Measurements from ENCODE around the gene DLG5.

The DLG5 gene

GRCh38 chr10:77892021-77892739 lies 34.4 kb downstream of the DLG5 start:
- DNase-seq (ENCODE audit: low read depth in 2 of 2), result no peak

- DNase-seq (ENCODE audit: low read depth in 2 of 2), result no peak
Measured at GRCh38 chr10:77890097-77890496, 36.5 kb downstream of the DLG5 start.

- no peak for DNase-seq (ENCODE audit: low read depth in 2 of 2)
Measured at GRCh38 chr10:77889277-77889903, 37.2 kb downstream of the DLG5 start.

- DNase-seq (ENCODE audit: low read depth in 2 of 2), result no peak
Measured at GRCh38 chr10:77888356-77888703, 38.2 kb downstream of the DLG5 start.

GRCh38 chr10:77887631-77888355 lies 38.8 kb downstream of the DLG5 start:
- no peak for DNase-seq (ENCODE audit: low read depth in 2 of 2)

GRCh38 chr10:77886795-77887355 lies 39.7 kb downstream of the DLG5 start:
- DNase-seq (ENCODE audit: low read depth in 2 of 2), result no peak

GRCh38 chr10:77884181-77884580 lies 42.4 kb downstream of the DLG5 start:
- no peak for DNase-seq (ENCODE audit: low read depth in 2 of 2)

DNA sequence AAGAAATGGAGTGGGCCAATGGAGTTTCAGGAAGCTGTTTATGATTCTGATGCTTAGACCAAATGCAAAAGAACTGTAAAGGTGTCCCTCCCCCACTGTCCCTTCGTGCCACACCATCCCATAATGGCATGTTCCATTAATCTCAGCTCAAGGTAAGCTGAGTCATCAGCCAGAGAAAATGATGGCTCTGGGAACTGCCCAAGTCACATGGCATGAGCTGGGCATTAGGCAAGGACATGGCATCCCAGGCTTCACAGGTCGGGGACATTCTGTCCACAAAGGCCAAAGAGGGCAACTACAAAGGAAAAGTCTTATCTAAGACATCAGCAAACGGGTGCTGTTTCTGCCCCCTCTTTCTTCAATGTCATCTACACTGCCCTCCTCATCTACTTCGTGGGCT lies 44.9 kb downstream of the DLG5 start:
- DNase-seq (ENCODE audit: low read depth in 2 of 2), result no peak

DNA sequence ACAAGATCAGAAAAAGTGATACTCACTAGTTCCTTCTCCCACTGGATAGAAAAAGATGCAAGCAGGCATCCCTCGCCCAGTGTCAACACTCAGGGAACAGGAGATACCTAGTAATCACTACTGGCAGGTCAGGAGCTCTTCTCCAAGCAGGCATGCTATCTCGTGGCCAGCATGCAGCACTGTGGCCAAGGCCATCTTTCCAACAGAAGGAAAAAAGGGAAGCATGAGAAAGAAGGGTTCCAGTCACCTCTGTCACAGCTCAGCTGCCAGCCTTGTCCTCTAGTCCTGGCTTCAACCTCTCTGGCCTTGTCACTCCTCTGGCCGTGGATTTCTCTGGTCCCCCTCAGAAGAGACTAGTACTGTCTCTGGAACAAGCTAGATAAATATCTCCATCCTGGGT lies 45.3 kb downstream of the DLG5 start:
- no peak for DNase-seq (ENCODE audit: low read depth in 2 of 2)

GRCh38 chr10:77879710-77880109 lies 46.8 kb downstream of the DLG5 start:
- DNase-seq (ENCODE audit: low read depth in 2 of 2), result no peak

DNA sequence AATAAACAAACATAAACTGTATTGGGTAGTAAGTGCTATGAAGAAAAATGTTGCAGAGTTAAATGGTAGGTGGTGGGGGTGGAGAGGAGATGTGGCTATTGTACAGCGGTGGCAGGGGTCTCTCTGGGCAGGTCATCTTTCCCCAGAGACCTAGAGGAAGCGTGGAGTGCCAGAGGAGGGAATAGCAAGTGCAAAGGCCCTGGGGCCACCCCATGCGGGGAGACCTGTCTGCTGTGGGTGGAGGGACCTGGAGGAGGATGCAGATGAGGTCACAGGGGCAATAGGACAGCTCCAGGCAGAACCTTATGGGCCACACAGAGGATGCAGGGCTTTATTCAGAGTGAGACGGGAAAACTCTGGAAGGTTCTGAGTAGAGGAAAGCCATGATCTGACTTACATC lies 47.5 kb downstream of the DLG5 start:
- DNase-seq (ENCODE audit: low read depth in 2 of 2), result no peak

DNA sequence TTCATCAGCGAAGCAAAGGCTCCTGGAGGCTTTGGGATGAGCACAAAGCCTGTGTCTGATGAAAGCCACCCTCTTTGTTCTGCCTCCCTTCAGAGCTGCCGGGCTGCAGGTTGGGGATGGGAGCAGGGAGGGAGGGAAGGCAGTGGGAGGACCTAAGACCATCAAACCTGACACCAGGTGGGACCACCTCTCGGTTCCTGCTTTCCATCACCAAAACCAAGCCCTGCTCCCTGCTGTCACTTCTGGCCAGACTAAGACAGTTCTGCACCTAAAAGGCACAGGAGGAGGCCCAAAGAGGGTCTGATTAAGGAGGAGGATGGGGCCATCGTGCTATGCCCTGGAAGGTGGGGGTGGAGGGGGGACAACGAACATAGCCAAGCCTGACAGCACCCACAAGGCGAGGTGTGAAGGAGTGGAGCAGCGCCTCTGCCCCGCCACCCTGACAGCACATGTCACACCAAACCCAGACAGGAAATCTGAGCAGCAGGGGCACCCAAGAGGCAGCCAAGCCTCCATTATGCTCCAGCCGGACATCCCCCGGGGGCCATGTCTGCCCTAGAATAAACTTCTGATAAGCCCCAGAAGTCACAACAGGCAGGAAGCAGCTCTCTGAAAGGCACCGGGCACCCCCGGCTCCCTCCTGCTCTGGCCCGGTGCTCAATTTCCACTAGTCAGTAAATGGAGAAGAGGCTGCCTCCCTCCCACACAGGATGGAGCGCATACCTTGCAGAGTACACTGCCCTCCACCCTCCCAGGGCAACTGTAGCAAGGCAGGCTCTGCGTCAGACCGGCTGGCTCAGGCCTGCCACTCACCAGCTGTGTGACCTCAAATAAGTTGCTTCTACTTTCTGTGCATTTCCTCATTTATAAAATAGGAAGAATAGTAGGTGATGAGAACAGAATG lies 48.9 kb downstream of the DLG5 start:
- no peak for DNase-seq (ENCODE audit: low read depth in 2 of 2)

GRCh38 chr10:77875730-77876129 lies 50.8 kb downstream of the DLG5 start:
- DNase-seq (ENCODE audit: low read depth in 2 of 2), result no peak

DNA sequence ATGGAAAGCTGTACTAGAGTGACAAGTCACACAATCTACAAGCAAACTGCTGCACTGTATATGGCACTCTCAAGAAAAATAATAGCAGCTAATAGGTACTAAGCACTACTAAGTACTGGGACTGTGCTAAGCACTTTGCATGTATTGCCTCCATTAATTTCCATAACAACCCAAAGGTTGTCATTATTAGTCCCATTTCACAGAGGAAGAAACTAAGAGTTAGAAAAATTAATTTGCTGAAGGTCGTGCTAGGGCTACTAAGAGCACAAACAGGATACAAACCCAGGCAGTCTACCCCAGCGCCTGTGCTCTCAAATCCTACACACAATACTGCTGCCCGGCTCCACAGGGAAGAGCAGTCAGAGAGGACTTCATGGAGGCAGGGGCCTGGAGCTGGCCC lies 51.7 kb downstream of the DLG5 start:
- DNase-seq (ENCODE audit: low read depth in 2 of 2), result no peak

DNA sequence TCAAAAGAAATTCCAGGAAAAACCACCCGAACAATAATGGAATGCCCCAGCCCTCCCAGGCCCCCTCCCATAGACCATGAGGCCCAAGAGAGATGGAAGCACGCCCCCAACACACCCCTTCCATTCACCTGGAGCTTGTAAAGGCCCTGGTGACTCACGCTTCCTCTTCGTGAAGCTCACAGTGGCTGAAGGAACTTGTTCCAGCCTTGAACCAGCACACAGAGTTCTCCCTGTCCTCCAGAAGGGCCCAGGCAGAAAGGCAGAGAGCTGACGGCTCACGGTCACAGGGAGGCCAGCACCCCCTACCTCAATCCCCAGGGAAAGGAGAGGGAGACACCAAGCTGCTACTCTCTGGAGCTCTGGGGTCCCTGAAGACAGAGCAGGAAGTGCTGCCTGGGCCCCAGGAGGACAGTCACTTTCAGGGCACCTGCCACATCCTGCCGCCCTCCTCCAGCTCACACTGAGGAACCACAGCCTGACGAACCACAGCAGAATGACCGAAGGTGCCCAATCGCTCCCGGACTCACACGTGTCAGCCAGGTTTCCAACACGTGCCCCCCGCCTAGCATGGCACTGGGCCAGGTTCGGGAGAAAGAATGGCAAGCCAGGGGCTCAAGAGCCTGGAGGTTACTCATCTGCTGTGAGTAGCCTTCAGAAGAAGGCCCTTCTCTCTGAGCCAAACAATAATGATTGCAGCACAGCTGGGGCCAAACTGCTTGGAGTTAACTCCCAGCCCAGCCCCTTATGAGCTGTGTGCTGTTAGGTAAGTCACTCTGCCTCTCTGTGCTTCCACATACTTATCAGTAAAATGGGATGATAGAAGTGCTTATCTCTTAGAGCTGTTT lies 52.8 kb downstream of the DLG5 start:
- DNase-seq (ENCODE audit: low read depth in 2 of 2), result peak in 1 of 2 donors; percentile 5

DNA sequence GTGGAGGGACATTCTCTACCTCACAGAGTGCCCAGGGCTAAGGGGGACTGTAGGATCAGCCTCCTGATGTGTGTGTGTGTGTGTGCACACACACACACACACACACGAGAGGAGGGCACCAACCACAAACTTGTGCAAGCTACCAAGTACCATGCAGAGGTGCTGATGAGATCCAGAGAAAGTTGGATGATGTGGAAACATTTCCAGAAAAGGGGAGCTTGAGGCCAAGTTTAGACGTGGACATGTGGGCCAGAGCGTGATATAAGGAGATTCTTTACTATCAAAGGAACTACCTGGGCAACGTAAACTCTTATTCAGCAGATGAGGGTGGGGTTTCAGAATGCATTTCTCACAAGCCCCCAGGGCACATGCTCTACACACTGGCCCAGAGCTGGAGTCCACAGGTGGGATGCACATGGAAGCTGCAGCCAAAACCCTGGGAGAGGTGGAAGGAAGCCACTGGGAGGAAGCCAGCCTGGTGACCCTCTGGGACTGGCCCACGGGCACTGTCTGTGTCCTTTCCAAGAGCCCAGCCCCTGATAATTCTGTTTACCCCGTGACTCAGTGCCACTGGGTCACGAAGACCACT lies 53.5 kb downstream of the DLG5 start:
- DNase-seq (ENCODE audit: low read depth in 2 of 2), result no peak

GRCh38 chr10:77872151-77872946 lies 54.2 kb downstream of the DLG5 start:
- no peak for DNase-seq (ENCODE audit: low read depth in 2 of 2)

DNA sequence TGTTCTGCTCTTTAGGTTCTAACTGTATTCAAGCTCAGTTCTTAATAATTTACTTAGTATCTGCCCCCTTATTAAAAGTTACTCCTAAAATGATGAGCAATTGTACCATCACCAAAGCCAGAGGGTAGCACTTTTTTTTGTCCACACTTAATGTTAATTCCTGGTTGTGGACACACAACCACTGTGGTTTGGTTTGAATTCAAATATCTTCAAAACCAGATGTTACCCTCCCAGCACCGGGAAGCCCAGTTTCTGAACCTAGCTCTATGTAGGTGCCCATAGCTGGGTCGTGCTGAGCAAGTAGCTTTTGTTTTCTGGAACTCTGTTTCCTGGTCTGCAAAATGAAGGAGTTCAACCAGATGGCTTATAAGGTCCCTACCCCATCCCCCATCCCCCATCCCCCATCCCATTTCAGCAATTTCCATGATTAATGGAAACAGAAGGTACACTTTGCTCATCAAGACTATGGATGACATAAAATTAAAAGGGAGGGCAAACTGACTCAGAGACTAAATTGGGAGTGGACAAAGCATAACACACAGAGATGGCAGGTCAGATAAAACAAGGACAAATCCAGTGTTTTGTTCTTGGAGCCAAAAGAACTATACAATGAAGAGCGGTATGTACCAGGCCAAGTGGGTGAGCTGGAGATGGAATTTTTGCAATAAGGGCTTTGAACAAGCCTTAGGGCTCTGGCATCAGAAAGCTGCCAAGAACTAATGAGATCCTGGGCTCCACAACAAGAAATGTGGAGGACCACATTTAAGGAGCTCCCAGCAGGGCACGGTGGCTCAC lies 56.7 kb downstream of the DLG5 start:
- DNase-seq (ENCODE audit: low read depth in 2 of 2), result no peak

GRCh38 chr10:77868523-77868922 lies 58.0 kb downstream of the DLG5 start:
- DNase-seq (ENCODE audit: low read depth in 2 of 2), result no peak

Measured in activated CD4-positive, alpha-beta T cell treated with anti-CD3 and anti-CD28 coated beads for 24 hours (primary cell).